ENCODE results near the gene DUSP1. TPM values are rescaled to one million over a fixed set of nuclear protein-coding genes. Genes with fewer than 3 reads are reported as not detected.

Gene DUSP1
- total and polyA plus RNA-seq, 9 of the 15 experiments (the other 6 are each of a cell fraction or from before 2014, with no cell fraction given): 2.1 to 14.2 (median 8.5) TPM

GRCh38 chr5:172770675-172771438 is at the start of gene DUSP1 (continued):
- TF ChIP-seq SAFB2 (IDR thresholded peaks at IDR 0.05; ENCODE audit: borderline replicate concordance, low read depth, low read length, severe bottlenecking) (no peak), NFATC3 (IDR thresholded peaks at IDR 0.05) (no peak), NR2F6 (CRISPR knock-in tag; IDR thresholded peaks at IDR 0.05) (0 out of 2 replicates have a peak, but pooled peaks have one; percentile 72), SMAD3 (CRISPR knock-in tag; conservative IDR thresholded peaks at IDR 0.05) (0 out of 2 replicates have a peak, but pooled peaks have one; percentile 36), RHOXF2B (CRISPR knock-in tag; conservative IDR thresholded peaks at IDR 0.05) (no peak), FOS (IDR thresholded peaks at IDR 0.05; ENCODE audit: extremely low read depth, insufficient read length) (no peak), TRIM28 (IDR thresholded peaks at IDR 0.05) (no peak), ZC3H11A (IDR thresholded peaks at IDR 0.05; ENCODE audit: low read depth, low read length) (no peak), ZBTB49 (CRISPR knock-in tag; IDR thresholded peaks at IDR 0.05; ENCODE audit: borderline replicate concordance) (peak; percentile 94; the same call in 1 of the 2 replicates), MCM3 (IDR thresholded peaks at IDR 0.05) (no peak), ZNF699 (CRISPR knock-in tag; IDR thresholded peaks at IDR 0.05; ENCODE audit: insufficient replicate concordance) (no peak), FUS (optimal IDR thresholded peaks at IDR 0.05; ENCODE audit: low read depth, low read length) (no peak), ETV1 (tag; conservative IDR thresholded peaks at IDR 0.05; ENCODE audit: low read depth) (0 out of 2 replicates have a peak, but pooled peaks have one; percentile 12), ZNF384 (IDR thresholded peaks at IDR 0.05; ENCODE audit: low read depth, low read length) (no peak), EP400 (IDR thresholded peaks at IDR 0.05) (peak; percentile 82), ARID4B (CRISPR knock-in tag; IDR thresholded peaks at IDR 0.05) (peak; percentile 75), NEUROD1 (IDR thresholded peaks at IDR 0.05; ENCODE audit: borderline replicate concordance, low read depth, low read length, partially characterized antibody) (peak; percentile 30), TOE1 (IDR thresholded peaks at IDR 0.05; ENCODE audit: borderline replicate concordance) (peak; percentile 98), TOE1 (CRISPR knock-in tag; IDR thresholded peaks at IDR 0.05; ENCODE audit: borderline replicate concordance, low read depth) (no peak), ZNF253 (CRISPR knock-in tag; conservative IDR thresholded peaks at IDR 0.05) (no peak), GTF2F1 (IDR thresholded peaks at IDR 0.05; ENCODE audit: low read depth, low read length) (peak; percentile 90; the same call in 1 of the 2 replicates), ARID1B (IDR thresholded peaks at IDR 0.05) (peak; percentile 45), ATF7 (IDR thresholded peaks at IDR 0.05) (peak; percentile 99), GABPB1 (CRISPR knock-in tag; IDR thresholded peaks at IDR 0.05) (peak; percentile 86)
